Breast epithelium (tissue), 4 donors: Measurements from ENCODE around the gene SFXN5. TPM values are rescaled to one million over a fixed set of nuclear protein-coding genes. Genes with fewer than 3 reads are reported as not detected.

Experiments
- DNase-seq, 2 donors: peaks; one replicate each; pipeline ENCODE4 v3.0.0-alpha.2; 2019; ENCODE audit warnings: low spot score in 2 of 2
- H3K27ac ChIP-seq, 2 donors: fragments of 200-600 bp; sonication (generic) in 1 of 2; one replicate each; pipeline ENCODE4 v1.5.1; 2016 to 2019; ENCODE audit warnings: mild to moderate bottlenecking in 1 of 2
- H3K27me3 ChIP-seq, 2 donors: fragments of 200-600 bp; sonication (generic) in 1 of 2; one replicate each; pipeline versions ENCODE4 v1.5.1 to v1.6.0; 2017 to 2019; ENCODE audit warnings: control low read depth in 1 of 2, mild to moderate bottlenecking in 1 of 2
- H3K36me3 ChIP-seq: fragments of 200-600 bp; one replicate; pipeline ENCODE4 v1.5.1; 2019
- H3K4me1 ChIP-seq, 2 donors: fragments of 200-600 bp; sonication (generic); one replicate each; pipeline ENCODE4 v1.5.1; 2016 to 2019; ENCODE audit warnings: control low read depth in 1 of 2
- H3K4me3 ChIP-seq, 3 donors: fragments of 200-600 bp; sonication (generic); 1 replicate in 2 of 3; 2 replicates in 1 of 3; pipeline ENCODE4 v1.5.1; 2016 to 2019; ENCODE audit warnings: mild to moderate bottlenecking in 3 of 3, moderate library complexity in 2 of 3
- H3K9me3 ChIP-seq, 2 donors: fragments of 200-600 bp; sonication (generic) in 1 of 2; one replicate each; pipeline ENCODE4 v1.5.1; 2016 to 2019; ENCODE audit warnings: control low read depth in 1 of 2
- CTCF ChIP-seq, 3 donors: fragments of 450-650 bp; IDR thresholded peaks; one replicate each; pipeline ENCODE4 v1.5.1; 2016 to 2017; ENCODE audit warnings: antibody characterized with exemption in 3 of 3, mild to moderate bottlenecking in 3 of 3, moderate library complexity in 3 of 3
- POLR2A ChIP-seq: fragments of 450-650 bp; IDR thresholded peaks from one replicate; pipeline ENCODE4 v1.6.1; 2016; ENCODE audit warnings: antibody characterized with exemption, mild to moderate bottlenecking, moderate library complexity
- POLR2AphosphoS5 ChIP-seq, 3 donors: sonication (generic); formaldehyde crosslinking; IDR thresholded peaks; one replicate each; pipeline ENCODE4 v1.6.1; 2017; ENCODE audit warnings: antibody characterized with exemption in 3 of 3
- intact Hi-C: fragments of 100-400 bp; cut with DNase I; formaldehyde crosslinking; loops from one replicate; pipeline ENCODE4 v1.15.1; 2023; ENCODE audit warnings: low total_unique reads
- total RNA-seq, 3 donors: library from RNA; depleted of rRNA; stranded (reverse); fragments of >200 nt; gene quantifications; one replicate each; pipeline ENCODE4 v1.1.0, GENCODE V29; 2016

Gene SFXN5
- total RNA-seq, 3 donors from 2014 or later = 6.7 to 19.6 (median 12.8) TPM

DNA sequence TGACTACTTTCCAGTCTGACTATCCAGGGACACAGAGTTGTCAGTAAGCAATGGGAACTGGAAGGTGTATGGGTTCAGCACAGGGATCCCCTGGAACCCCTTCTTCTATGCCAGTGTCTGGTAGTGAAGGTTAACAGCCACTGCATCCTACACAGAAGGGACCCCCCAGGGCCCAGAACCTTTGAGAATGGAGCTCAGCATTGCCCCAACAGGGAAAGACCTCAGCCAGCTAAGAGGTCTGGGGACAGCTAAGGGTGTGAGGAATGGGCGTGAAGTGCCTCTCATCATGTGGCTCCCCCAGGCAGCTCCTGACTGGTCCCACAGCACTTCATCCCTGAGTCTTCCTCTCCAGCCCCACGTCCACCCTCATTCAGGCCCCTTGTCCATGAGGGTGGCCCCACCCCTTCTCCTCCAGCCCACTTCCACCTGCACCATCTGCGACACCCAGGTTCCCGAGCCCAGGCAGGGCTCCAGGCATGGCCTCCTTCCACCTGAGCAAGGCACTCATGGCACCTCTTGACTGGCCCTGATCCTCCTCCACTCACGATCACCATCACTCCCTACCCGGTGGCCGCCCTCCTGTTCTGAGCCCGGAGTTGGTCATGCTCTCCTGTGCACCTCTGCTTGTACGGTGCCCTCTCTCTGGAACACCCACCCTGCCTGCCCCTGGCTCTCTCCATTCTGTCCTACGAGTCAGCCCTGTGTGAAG lies 77.1 kb downstream of the SFXN5 start:
- Histone ChIP-seq H3K4me3 (no peak overlapping the region), H3K4me1 (peaks cover 6 to 7% of the 10 kb centered on the region in 2 donors), H3K36me3 (no peaks in the 10 kb centered on the region), H3K27me3 (no peaks in the 10 kb centered on the region), H3K9me3 (no peaks in the 10 kb centered on the region), H3K27ac (no peak overlapping the region)
- peak in 1 of 2 donors; percentile 16 for DNase-seq
- intact Hi-C loops = loop anchor here (10.0 kb wide), 1 partner anchor 180 kb away; no protein-coding TSS in a partner anchor
- no peak for TF ChIP-seq POLR2AphosphoS5 (IDR thresholded peaks at IDR 0.05)
- TF ChIP-seq CTCF (IDR thresholded peaks at IDR 0.05) = no peak
- TF ChIP-seq POLR2A = no peak

DNA sequence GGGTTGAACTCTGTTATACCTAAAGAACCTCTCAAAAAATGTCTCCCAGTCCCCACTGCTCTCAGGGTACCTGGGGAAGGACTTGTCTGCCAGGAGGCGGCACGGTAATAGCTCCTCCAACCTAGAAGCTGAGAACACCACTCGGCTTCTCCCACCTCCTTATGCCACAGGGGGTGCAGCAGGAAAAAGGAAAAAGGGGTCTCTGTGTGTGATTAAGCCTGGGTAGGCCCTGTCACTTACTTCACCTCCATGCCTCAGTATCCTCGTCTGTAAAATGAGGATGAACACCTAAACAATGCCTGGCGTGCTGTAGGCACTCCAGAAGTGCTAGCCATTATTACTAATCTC lies 77.6 kb downstream of the SFXN5 start:
- Histone ChIP-seq H3K27ac (no peak overlapping the region), H3K4me3 (no peak overlapping the region), H3K4me1 (peaks cover 7% of the 10 kb centered on the region in 2 donors), H3K27me3 (no peaks in the 10 kb centered on the region), H3K9me3 (no peaks in the 10 kb centered on the region), H3K36me3 (no peaks in the 10 kb centered on the region)
- intact Hi-C loops = loop anchor here (10.0 kb wide), 1 partner anchor 181 kb away; no protein-coding TSS in a partner anchor
- TF ChIP-seq POLR2A (no peak), POLR2AphosphoS5 (IDR thresholded peaks at IDR 0.05) (no peak), CTCF (IDR thresholded peaks at IDR 0.05) (no peak)
- peak in 1 of 2 donors; percentile 7 for DNase-seq

- Histone ChIP-seq H3K9me3 (no peaks in the 10 kb centered on the region), H3K4me1 (peaks cover 7% of the 10 kb centered on the region in 2 donors), H3K27me3 (no peaks in the 10 kb centered on the region), H3K4me3 (no peak overlapping the region), H3K36me3 (no peaks in the 10 kb centered on the region), H3K27ac (no peak overlapping the region)
- TF ChIP-seq POLR2AphosphoS5 (IDR thresholded peaks at IDR 0.05) (no peak), CTCF (IDR thresholded peaks at IDR 0.05) (peak; percentile 35 to 71 (median 70))
- intact Hi-C loops = loop anchor here (10.0 kb wide), 1 partner anchor 181 kb away; no protein-coding TSS in a partner anchor
- DNase-seq = peak in 1 of 2 donors; percentile 15
Measured at GRCh38 chr2:72993147-72993932, 78.2 kb downstream of the SFXN5 start.

DNA sequence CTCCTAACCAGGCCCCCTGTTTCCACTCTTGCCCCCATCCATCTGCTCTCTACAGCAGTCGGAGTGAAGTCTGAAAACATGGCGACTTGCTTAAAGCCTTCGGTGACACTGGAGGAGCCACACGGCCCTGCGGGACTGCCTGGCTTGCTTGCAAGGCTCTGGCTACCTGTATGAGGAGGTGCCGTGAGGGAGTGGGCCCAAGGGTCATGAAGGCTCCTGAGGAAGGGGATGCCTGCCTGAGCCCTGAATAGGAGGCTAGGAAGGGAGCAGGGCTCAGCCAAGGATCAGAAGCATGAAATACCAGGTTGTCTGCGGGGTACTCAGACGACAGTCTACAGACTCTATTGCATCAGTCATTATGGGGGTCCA lies 78.8 kb downstream of the SFXN5 start:
- TF ChIP-seq POLR2AphosphoS5 (IDR thresholded peaks at IDR 0.05) (no peak), POLR2A (no peak), CTCF (IDR thresholded peaks at IDR 0.05) (no peak)
- no peak overlapping the region for H3K27ac ChIP-seq
- intact Hi-C loops = loop anchor here (10.0 kb wide), 1 partner anchor 182 kb away; no protein-coding TSS in a partner anchor
- no peak for DNase-seq
- no peaks in the 10 kb centered on the region for H3K9me3 ChIP-seq
- H3K36me3 ChIP-seq = no peaks in the 10 kb centered on the region
- H3K4me1 ChIP-seq = peaks cover 7% of the 10 kb centered on the region in 2 donors
- no peak overlapping the region for H3K4me3 ChIP-seq
- no peaks in the 10 kb centered on the region for H3K27me3 ChIP-seq
